Stimulated activated CD4-positive, alpha-beta T cell treated with anti-CD3 and anti-CD28 coated beads, Interleukin-1b, Interleukin-23, amount 100 ng/mL, for 24 hours (primary cell): ENCODE data around the gene CRYZL1.

Source experiments
- DNase-seq, 4 experiments: peaks; one replicate each; pipeline ENCODE4 v3.0.0-alpha.2; 2020; ENCODE audit warnings: low read depth in 4 of 4, low spot score in 1 of 4

CRYZL1 gene

DNA sequence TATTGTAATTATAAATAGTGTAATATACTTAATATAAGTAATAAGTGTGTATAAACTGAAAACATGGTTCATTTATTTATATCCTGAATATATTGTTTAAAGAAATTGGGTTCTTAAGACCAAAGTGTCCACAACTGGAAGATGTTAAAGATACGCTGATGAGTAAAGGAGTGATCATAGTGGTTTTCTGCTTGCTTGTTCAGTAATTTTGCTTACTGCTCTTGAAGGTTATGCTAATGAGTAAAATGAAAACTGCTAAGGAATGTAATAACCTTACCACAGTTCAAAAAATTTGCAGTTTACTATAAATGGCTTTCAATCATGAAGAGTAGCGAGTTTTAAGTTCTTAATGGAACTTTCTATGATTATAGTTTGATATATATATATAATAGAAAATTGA, 75.0 kb downstream of the CRYZL1 start:
- DNase-seq: no peak

DNA sequence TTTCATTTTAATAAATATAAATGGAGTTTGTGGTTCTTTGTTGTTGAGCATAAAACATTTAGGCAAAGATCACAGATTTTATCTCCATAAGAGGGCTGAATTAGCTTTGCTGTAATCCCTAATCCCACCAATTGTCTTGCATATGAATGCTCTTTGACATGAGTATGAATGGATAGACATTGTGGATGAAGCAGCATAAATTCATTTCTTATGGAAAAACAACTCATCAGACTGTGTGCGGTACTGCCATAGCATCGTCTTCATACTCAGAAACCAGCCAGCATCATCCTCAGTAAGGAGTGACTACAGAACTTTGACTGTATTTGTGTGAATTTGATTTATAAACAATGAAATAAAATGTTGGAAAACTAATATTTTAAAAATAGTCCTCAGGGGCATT, 79.2 kb downstream of the CRYZL1 start:
- DNase-seq: no peak

DNA sequence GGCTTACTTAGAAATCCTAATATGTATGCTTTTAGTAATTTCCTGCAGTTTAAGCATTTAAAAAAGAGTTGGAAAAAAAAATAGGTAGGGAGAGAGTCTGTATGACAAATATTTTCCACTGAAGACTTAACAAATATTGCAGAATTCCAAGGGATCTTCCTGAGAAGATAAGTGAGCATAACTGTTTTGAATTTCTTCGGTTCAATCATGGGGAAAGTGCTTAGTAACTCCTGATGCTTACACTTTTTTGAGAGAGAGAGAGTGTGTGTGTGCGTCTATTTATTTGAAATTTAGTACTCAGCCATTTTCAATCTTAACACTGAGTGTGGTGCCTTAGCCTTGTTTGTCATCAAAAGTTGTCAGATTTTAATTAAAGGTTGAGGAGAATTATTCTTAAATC, 80.2 kb downstream of the CRYZL1 start:
- no peak for DNase-seq

DNA sequence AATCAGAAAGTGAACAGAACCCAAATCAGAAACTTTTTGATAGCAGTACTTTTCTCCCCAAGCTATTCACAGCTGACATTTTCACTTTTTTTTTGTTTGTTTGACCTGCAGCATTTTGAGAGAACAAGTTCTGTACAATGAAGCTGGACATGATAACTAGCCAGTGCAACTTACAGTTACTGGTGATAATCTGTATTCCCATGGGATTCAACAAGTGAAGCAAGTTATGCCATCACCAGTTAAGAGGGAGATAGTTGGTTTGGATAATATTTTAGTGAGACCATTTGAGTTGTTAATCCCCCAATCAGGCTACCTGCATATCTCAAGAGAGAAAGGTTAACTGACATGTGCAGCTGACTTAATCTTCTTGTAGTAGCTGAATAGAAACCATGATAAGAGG, 80.6 kb downstream of the CRYZL1 start:
- no peak for DNase-seq

DNA sequence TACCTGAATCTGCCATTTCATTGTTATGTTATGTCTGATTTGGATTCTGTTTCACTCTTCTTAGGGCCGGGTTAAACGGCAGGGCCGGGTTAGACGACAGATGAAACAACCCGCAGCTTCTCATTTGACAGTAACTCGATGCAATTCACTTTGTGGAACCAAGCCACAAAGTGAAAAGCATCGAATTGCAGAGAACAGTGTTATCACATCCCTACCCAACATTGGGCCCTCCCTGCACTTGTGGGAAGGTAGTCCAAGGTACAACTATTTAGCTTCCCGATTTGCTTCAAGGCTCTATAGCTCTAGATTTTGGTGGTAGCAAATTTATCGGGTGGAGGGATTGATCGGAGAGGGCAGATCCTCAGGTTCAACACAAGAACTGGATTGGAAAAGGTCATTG, 81.7 kb downstream of the CRYZL1 start:
- DNase-seq: no peak

DNA sequence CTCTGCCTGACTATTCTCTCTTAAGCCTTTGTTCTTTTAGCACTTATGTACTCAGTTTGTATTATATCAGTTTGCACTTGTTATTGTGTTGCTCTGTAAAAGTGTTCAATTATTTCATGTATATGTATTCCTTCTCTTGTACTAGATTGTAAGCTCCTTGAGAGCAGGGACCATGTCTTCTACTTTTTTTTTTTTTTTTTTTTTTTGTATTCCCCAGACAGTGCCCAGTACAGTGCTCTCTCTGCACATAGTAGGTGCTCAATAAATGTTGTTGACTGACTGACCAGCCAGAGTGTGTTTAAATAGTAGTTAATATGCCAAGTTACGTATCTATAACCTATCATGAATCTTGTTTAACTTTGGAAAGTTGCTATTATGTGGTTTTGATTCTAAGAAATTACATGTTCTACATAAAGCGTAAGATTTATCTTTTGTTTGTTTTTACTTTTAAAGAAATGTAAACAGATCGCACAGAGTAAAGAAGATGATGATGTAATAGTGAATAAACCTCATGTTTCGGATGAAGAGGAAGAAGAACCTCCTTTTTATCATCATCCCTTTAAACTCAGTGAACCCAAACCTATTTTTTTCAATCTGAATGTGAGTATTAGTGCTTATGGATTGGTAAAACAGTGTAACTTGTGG, 82.6 kb downstream of the CRYZL1 start:
- no peak for DNase-seq

DNA sequence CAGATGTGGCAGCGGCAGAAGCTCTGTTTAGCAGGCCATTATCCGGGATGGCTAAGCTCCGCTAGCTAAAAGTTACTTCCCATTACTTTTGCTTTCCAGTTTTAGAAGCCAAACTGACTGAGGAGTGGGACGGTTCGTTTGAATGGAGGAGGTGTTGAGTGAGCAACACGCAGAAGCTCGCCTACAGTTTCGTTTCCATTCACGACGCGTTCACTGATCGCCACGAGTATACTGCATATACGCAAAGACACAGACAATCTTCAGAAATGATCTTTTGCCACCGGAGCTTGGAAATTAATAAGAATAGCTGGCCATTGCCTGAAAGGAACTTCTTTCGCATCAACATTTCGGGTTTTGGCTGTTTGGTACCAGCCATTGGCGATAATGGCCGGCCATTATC, 84.1 kb downstream of the CRYZL1 start:
- no peak for DNase-seq

DNA sequence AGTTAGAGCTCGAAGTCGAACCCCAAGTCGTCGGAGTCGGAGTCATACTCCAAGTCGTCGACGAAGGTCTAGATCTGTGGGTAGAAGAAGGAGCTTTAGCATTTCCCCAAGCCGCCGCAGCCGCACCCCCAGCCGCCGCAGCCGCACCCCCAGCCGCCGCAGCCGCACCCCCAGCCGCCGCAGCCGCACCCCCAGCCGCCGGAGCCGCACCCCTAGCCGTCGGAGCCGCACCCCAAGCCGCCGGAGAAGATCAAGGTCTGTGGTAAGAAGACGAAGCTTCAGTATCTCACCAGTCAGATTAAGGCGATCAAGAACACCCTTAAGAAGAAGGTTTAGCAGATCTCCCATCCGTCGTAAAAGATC, 86.6 kb downstream of the CRYZL1 start:
- no peak for DNase-seq

DNA sequence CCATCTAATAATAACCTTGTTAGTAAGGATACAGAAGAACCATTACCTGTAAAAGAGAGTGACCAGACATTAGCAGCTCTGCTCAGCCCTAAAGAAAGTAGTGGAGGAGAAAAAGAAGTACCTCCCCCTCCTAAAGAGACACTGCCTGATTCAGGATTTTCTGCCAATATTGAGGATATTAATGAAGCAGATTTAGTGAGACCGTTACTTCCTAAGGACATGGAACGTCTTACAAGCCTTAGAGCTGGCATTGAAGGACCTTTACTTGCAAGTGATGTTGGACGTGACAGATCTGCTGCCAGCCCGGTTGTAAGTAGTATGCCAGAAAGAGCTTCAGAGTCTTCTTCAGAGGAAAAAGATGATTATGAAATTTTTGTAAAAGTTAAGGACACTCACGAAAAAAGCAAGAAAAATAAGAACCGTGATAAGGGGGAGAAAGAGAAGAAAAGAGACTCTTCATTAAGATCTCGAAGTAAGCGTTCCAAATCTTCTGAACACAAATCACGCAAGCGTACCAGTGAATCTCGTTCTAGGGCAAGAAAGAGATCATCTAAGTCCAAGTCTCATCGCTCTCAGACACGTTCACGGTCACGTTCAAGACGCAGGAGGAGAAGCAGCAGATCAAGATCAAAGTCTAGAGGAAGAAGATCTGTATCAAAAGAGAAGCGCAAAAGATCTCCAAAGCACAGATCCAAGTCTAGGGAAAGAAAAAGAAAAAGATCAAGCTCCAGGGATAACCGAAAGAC, 87.1 kb downstream of the CRYZL1 start:
- DNase-seq: no peak

DNA sequence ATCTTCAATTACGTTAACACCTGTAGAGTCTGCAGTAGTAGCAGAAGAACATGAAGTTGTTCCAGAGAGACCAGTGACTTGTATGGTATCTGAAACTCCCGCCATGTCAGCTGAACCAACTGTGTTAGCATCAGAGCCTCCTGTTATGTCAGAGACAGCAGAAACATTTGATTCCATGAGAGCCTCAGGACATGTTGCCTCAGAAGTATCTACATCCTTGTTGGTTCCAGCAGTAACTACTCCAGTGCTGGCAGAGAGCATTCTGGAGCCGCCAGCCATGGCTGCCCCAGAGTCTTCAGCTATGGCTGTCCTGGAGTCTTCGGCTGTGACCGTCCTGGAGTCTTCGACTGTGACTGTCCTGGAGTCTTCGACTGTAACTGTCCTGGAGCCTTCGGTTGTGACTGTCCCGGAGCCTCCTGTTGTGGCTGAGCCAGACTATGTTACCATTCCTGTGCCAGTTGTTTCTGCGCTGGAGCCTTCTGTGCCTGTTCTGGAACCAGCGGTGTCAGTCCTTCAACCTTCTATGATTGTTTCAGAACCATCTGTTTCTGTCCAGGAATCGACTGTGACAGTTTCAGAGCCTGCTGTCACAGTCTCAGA, 88.4 kb downstream of the CRYZL1 start:
- no peak for DNase-seq

DNA sequence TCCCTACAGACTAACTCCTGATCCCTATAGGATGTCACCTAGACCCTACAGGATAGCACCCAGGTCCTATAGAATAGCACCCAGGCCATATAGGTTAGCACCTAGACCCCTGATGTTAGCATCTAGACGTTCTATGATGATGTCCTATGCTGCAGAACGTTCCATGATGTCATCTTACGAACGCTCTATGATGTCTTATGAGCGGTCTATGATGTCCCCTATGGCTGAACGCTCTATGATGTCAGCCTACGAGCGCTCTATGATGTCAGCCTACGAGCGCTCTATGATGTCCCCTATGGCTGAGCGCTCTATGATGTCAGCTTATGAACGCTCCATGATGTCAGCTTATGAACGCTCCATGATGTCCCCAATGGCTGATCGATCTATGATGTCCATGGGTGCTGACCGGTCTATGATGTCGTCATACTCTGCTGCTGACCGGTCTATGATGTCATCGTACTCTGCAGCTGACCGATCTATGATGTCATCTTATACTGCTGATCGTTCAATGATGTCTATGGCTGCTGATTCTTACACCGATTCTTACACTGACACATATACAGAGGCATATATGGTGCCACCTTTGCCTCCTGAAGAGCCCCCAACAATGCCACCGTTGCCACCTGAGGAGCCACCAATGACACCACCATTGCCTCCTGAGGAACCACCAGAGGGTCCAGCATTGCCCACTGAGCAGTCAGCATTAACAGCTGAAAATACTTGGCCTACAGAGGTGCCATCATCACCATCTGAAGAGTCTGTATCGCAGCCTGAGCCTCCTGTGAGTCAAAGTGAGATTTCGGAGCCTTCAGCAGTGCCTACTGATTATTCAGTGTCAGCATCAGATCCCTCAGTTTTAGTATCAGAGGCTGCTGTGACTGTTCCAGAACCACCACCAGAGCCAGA, 89.2 kb downstream of the CRYZL1 start:
- DNase-seq: no peak

DNA sequence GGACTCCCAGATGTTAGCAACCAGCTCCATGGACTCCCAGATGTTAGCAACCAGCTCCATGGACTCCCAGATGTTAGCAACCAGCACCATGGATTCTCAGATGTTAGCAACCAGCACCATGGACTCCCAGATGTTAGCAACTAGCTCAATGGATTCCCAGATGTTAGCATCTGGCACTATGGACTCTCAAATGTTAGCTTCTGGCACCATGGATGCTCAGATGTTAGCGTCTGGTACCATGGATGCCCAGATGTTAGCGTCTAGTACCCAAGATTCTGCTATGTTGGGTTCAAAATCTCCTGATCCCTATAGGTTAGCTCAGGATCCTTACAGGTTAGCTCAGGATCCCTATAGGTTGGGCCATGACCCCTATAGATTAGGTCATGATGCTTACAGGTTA, 89.9 kb downstream of the CRYZL1 start:
- DNase-seq: no peak

DNA sequence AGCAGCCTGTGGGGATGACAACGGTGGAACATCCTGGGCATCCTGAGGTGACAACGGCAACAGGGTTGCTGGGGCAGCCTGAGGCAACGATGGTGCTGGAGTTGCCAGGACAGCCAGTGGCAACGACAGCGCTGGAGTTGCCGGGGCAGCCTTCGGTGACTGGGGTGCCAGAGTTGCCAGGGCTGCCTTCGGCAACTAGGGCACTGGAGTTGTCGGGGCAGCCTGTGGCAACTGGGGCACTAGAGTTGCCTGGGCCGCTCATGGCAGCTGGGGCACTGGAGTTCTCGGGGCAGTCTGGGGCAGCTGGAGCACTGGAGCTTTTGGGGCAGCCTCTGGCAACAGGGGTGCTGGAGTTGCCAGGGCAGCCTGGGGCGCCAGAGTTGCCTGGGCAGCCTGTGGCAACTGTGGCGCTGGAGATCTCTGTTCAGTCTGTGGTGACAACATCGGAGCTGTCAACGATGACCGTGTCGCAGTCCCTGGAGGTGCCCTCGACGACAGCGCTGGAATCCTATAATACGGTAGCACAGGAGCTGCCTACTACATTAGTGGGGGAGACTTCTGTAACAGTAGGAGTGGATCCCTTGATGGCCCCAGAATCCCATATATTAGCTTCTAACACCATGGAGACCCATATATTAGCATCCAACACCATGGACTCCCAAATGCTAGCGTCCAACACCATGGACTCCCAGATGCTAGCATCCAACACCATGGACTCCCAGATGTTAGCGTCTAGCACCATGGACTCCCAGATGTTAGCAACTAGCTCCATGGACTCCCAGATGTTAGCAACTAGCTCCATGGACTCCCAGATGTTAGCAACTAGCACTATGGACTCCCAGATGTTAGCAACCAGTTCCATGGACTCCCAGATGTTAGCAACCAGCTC, 90.5 kb downstream of the CRYZL1 start:
- DNase-seq: no peak

DNA sequence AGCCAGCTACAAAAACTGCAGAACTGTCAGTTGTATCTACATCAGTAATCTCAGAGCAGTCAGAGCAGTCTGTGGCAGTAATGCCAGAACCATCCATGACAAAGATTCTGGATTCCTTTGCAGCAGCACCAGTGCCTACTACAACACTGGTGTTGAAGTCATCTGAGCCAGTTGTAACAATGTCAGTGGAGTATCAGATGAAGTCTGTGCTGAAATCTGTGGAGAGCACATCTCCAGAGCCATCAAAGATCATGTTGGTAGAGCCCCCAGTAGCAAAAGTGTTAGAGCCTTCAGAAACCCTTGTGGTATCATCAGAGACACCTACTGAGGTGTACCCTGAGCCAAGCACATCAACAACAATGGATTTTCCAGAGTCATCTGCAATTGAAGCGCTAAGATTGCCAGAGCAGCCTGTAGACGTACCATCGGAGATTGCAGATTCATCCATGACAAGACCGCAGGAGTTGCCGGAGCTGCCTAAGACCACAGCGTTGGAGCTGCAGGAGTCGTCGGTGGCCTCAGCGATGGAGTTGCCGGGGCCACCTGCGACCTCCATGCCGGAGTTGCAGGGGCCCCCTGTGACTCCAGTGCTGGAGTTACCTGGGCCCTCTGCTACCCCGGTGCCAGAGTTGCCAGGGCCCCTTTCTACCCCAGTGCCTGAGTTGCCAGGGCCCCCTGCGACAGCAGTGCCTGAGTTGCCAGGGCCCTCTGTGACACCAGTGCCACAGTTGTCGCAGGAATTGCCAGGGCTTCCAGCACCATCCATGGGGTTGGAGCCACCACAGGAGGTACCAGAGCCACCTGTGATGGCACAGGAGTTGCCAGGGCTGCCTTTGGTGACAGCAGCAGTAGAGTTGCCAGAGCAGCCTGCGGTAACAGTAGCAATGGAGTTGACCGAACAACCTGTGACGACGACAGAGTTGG, 91.4 kb downstream of the CRYZL1 start:
- no peak for DNase-seq

DNA sequence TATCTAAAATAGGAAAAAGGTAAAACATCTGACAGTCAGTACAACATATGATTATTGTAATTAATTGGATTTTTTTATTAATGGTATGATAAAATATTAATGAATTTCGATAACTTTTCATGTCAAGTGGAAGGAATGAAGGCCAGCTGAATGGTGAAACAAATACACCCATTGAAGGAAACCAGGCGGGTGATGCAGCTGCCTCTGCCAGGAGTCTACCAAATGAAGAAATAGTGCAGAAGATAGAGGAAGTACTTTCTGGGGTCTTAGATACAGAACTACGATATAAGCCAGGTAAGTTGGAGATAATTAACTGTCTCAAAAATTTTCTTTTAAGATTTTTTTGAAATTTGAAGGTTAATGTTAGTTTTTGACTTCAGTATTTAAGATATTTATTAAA, 95.5 kb downstream of the CRYZL1 start:
- no peak for DNase-seq

DNA sequence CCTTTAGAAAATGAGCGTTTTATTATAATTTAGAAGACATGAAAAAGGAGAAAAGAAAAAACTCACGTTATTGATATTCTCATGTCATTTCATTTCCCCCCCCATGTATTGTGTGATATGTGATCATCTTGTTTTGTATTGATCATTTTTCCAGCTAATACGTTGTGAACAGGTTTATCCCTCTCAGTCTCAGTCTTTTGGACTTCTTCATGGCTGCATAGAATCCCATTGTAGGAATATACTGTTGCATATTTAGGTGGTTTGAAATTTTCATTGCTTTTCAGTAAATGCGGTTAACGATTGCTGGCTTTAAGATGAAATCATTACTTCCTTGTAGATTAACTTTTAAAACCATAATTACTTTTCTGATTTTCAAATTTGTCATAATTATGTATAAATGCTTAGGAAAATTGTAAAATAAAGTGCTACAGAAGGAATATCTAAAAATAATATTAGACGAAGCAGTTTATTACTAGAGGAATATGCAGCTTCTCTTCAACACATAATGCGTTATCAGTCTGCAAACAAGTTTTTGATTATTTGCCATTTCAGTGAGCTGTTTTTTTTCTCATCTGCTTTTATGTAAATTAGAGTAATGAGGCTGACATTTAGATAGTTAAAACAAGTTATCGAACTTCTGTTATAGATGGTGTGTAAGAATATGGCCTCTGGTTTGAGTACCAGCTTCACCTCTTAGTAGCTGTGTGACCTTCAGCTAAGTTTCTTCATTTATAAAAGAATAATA, 96.9 kb downstream of the CRYZL1 start:
- no peak for DNase-seq

DNA sequence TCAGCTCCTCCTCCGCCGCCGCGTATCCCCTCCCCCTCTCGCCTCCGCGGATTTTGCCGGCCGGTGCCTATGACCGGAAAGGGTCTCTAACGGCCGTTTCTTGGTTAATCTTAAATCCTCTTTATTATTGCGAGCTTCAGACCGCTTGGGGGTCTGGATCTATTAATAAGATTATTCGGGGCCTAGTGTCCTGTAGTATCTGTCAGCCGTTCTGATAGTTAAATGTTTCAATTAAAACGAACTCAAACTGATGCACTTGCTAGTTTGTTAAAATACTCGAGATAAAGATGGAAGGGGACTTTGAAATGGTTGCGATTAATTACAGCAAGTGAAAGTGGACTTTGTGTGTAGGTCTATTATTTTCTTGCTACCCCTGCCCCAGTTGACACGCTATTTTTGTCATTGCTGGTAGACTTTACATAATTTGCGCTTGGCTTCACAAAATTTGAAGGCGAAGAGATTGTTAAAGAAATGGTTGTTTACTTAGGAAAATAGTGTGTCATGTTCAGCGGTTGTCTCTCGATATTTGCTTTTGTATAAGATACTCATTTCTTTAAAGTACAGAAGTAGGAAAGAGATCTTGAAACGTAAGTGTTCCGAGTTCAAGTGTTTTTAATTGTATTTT, 97.9 kb downstream of the CRYZL1 start:
- DNase-seq: peak; percentile 38 to 70 (median 48)
